CD4-positive, alpha-beta T cell (primary cell): ENCODE data around the gene CDH24. TPM values are rescaled to one million over a fixed set of nuclear protein-coding genes. Genes with fewer than 3 reads are reported as not detected.

Experiments
- ATAC-seq: fragments of 200-7000 bp; cut with Tn5 transposase; one replicate; pipeline ENCODE4 v1.10.0; 2022; ENCODE audit warnings: mild to moderate bottlenecking; ENCODE audit not compliant: poor library complexity
- CTCF ChIA-PET: fragments of 350-600 bp; sonication (Branson Sonifier 250); formaldehyde crosslinking; loops from one replicate; lab custom pipeline; 2021; ENCODE audit warnings: antibody characterized with exemption, inconsistent platforms; lab: Charles Lee
- POLR2A ChIA-PET: fragments of 350-600 bp; sonication (Branson Sonifier 250); formaldehyde crosslinking; loops from one replicate; lab custom pipeline; 2021; ENCODE audit warnings: antibody characterized with exemption, inconsistent platforms; lab: Charles Lee
- DNase-seq, 14 experiments: peaks; one replicate each; pipeline ENCODE4 v3.0.0-alpha.2; 2013 to 2020; ENCODE audit warnings: mixed read lengths in 2 of 14
- H3K27ac ChIP-seq, 2 donors: one replicate each; pipeline versions ENCODE4 v1.5.1 to v1.7.0; 2013; ENCODE audit warnings: low read length in 2 of 2, low read depth in 1 of 2, mild to moderate bottlenecking in 1 of 2
- H3K27me3 ChIP-seq, 2 experiments: 1 replicate in 1 of 2; 2 replicates in 1 of 2; pipeline versions ENCODE4 v1.6.1 to v1.7.0; 2013; ENCODE audit warnings: low read length in 2 of 2, control low read depth in 1 of 2, mild to moderate bottlenecking in 1 of 2, moderate library complexity in 1 of 2; ENCODE audit not compliant: insufficient read depth in 2 of 2, control insufficient read depth in 1 of 2
- H3K36me3 ChIP-seq: one replicate; pipeline ENCODE4 v1.6.1; 2013; ENCODE audit warnings: low read length, control low read depth; ENCODE audit not compliant: insufficient read depth
- H3K4me1 ChIP-seq: one replicate; pipeline ENCODE4 v1.6.1; 2013; ENCODE audit warnings: low read length, control low read depth; ENCODE audit not compliant: insufficient read depth
- H3K4me3 ChIP-seq: one replicate; pipeline ENCODE4 v1.5.1; 2013; ENCODE audit warnings: mild to moderate bottlenecking, low read length, moderate library complexity
- H3K9me3 ChIP-seq, 2 experiments: 1 replicate in 1 of 2; 2 replicates in 1 of 2; pipeline versions ENCODE4 v1.6.1 to v1.7.0; 2013; ENCODE audit warnings: low read length in 2 of 2, mild to moderate bottlenecking in 2 of 2, control low read depth in 1 of 2, moderate library complexity in 1 of 2; ENCODE audit not compliant: control insufficient read depth in 1 of 2, insufficient read depth in 1 of 2
- H3K27ac Mint-ChIP-seq: one replicate; pipeline ENCODE4 v1.8.0; 2020; ENCODE audit warnings: mixed read lengths
- H3K27me3 Mint-ChIP-seq: one replicate; pipeline ENCODE4 v1.8.0; 2021; ENCODE audit warnings: mixed read lengths
- H3K36me3 Mint-ChIP-seq: one replicate; pipeline ENCODE4 v1.8.0; 2021; ENCODE audit warnings: low read depth, mixed read lengths
- H3K4me1 Mint-ChIP-seq: one replicate; pipeline ENCODE4 v1.8.0; 2021; ENCODE audit warnings: low read depth, mixed read lengths
- H3K4me3 Mint-ChIP-seq: one replicate; pipeline ENCODE4 v1.8.0; 2020; ENCODE audit warnings: mild to moderate bottlenecking, mixed read lengths
- H3K9me3 Mint-ChIP-seq: one replicate; pipeline ENCODE4 v1.8.0; 2020; ENCODE audit warnings: mixed read lengths
- CTCF ChIP-seq: fragments of 200-600 bp; IDR thresholded peaks from one replicate; pipeline ENCODE4 v1.8.0; 2022; ENCODE audit warnings: antibody characterized with exemption, mild to moderate bottlenecking
- intact Hi-C, 2 experiments: fragments of 100-400 bp; cut with DNase I in 1 of 2; cut with micrococcal nuclease in 1 of 2; formaldehyde crosslinking; loops; one replicate each; pipeline versions ENCODE4 v1.15.1 to v1.9.0; 2023 to 2025; cut with DNase I, micrococcal nuclease
- total RNA-seq, 174 experiments: library from RNA in 2 of 174; stranded (reverse) in 2 of 174; gene quantifications; one replicate each; pipeline ENCODE4 v1.2.3 and lab custom pipeline; 2021 to 2026

The CDH24 gene
- total RNA-seq, 2 experiments from 2014 or later, result 3.3 to 3.7 TPM

GRCh38 chr14:23030936-23031335 lies 26.4 kb downstream of the CDH24 start:
- TF ChIP-seq CTCF, result no peak
- no peak for DNase-seq
- POLR2A ChIA-PET, result interaction anchor here (1.0 to 5.3 kb wide), 3 partner anchors 11 to 74 kb away, joined by 4 to 65 read pairs (median 5); partner anchors contain the start of gene HAUS4
- Histone ChIP-seq H3K36me3 (peaks cover 38% of the 10 kb centered on the region), H3K27me3 (no peaks in the 10 kb centered on the region), H3K4me3 (no peak overlapping the region), H3K4me1 (peaks cover 36% of the 10 kb centered on the region), H3K9me3 (no peaks in the 10 kb centered on the region), H3K27ac (no peak overlapping the region)
- peak overlapping the region; percentile 22 for H3K27ac Mint-ChIP-seq
- intact Hi-C loops, result no loop called here
- peaks cover 54% of the 10 kb centered on the region for H3K36me3 Mint-ChIP-seq
- ATAC-seq, result no peak
- CTCF ChIA-PET, result interaction anchor here (1.0 to 1.8 kb wide), 3 partner anchors 9 to 44 kb away, joined by 3 to 4 read pairs (median 3); no protein-coding TSS in a partner anchor
- H3K27me3 Mint-ChIP-seq, result no peaks in the 10 kb centered on the region
- no peaks in the 10 kb centered on the region for H3K9me3 Mint-ChIP-seq
- H3K4me1 Mint-ChIP-seq, result peaks cover 61% of the 10 kb centered on the region
- no peak overlapping the region for H3K4me3 Mint-ChIP-seq

GRCh38 chr14:23028799-23029198 lies 28.5 kb downstream of the CDH24 start:
- Mint-ChIP-seq H3K4me3 (peak overlapping the region; percentile 12), H3K36me3 (peaks cover 59% of the 10 kb centered on the region), H3K4me1 (peaks cover 60% of the 10 kb centered on the region), H3K9me3 (no peaks in the 10 kb centered on the region), H3K27me3 (no peaks in the 10 kb centered on the region), H3K27ac (peak overlapping the region; percentile 77)
- Histone ChIP-seq H3K27me3 (no peaks in the 10 kb centered on the region), H3K27ac (peak overlapping the region; percentile 24 to 51), H3K4me3 (no peak overlapping the region), H3K9me3 (no peaks in the 10 kb centered on the region), H3K36me3 (peaks cover 46% of the 10 kb centered on the region), H3K4me1 (peaks cover 43% of the 10 kb centered on the region)
- DNase-seq (peak in 6 of 14 experiments; percentile 23 to 66 (median 58)), ATAC-seq (peak; percentile 94)
- intact Hi-C loops, result no loop called here
- CTCF ChIA-PET, result interaction anchor here (0.8 to 2.1 kb wide), 6 partner anchors 12 to 40 kb away, joined by 3 to 13 read pairs (median 4); partner anchors contain the start of gene CDH24
- no peak for TF ChIP-seq CTCF
- POLR2A ChIA-PET, result interaction anchor here (0.8 to 2.4 kb wide), 5 partner anchors 12 to 66 kb away, joined by 3 to 16 read pairs (median 4); partner anchors contain the start of genes ACIN1 and C14orf119

- no peak for TF ChIP-seq CTCF
- Histone ChIP-seq H3K27ac (peak overlapping the region; percentile 3 to 15), H3K27me3 (no peaks in the 10 kb centered on the region), H3K4me3 (no peak overlapping the region), H3K9me3 (no peaks in the 10 kb centered on the region), H3K4me1 (peaks cover 59% of the 10 kb centered on the region), H3K36me3 (peaks cover 19% of the 10 kb centered on the region)
- DNase-seq, result peak in 1 of 14 experiments; percentile 45
- Mint-ChIP-seq H3K36me3 (peaks cover 44% of the 10 kb centered on the region), H3K27ac (peak overlapping the region; percentile 67), H3K9me3 (no peaks in the 10 kb centered on the region), H3K4me1 (peaks cover 79% of the 10 kb centered on the region), H3K27me3 (no peaks in the 10 kb centered on the region), H3K4me3 (peak overlapping the region; percentile 22)
- CTCF ChIA-PET, result interaction anchor here (1.4 to 1.7 kb wide), 4 partner anchors 19 to 44 kb away, joined by 3 to 4 read pairs (median 4); no protein-coding TSS in a partner anchor
- ATAC-seq, result no peak
- POLR2A ChIA-PET, result interaction anchor here (1.7 to 4.2 kb wide), 3 partner anchors 8 to 19 kb away, joined by 7 to 29 read pairs (median 8); partner anchors contain the start of gene PSMB5
- intact Hi-C loops, result no loop called here
Measured at GRCh38 chr14:23025151-23025814, 32.0 kb downstream of the CDH24 start.
